GM10248 (cell line): Measurements from ENCODE around the gene ZBTB20.

ENCODE experiments used
- CTCF ChIA-PET: fragments of 300-600 bp; sonication (Branson Sonifier 250); formaldehyde crosslinking; extraction: SDS; loops from one replicate; lab custom pipeline; 2021; ENCODE audit warnings: antibody characterized with exemption; lab: Yijun Ruan, JAX
- POLR2A ChIA-PET: fragments of 350-650 bp; sonication (Branson Sonifier 250); formaldehyde crosslinking; extraction: SDS; loops from one replicate; lab custom pipeline; 2020; ENCODE audit warnings: antibody characterized with exemption; lab: Yijun Ruan, JAX
- DNase-seq: peaks from one replicate; pipeline ENCODE4 v3.0.0; 2012; ENCODE audit errors: extremely low spot score
- TF ChIP-seq, protein P1 (sequence below): IDR thresholded peaks from 2 replicates; pipeline ENCODE4 v1.5.1; 2012; ENCODE audit warnings: mild to moderate bottlenecking, low read depth; ENCODE audit errors: extremely low read depth, missing control alignments, control extremely low read depth

The ZBTB20 gene

DNA sequence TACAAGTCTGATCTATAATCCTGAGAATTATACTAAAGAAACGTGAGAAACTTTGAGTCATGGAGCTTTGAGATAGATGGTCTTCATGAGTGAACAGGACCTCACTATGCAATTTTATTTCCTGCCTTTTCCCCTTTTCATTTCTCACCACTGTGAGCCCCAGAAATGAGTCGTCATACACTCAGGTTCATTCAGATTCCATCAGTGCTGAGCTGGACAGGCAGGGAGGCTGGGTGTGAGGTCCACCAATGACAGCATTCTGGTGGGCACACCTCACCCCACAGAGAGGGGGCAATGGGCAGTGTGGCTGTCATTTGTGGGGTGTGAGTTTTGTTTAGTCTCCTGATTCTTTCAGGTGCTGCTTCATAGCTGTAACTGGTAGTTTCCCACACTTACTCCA is 836.4 kb downstream of the ZBTB20 start:
- POLR2A ChIA-PET = no interaction called here
- CTCF ChIA-PET = interaction anchor here (0.7 to 4.4 kb wide), 9 partner anchors 11 to 75 kb away, joined by 3 to 25 read pairs (median 3); partner anchors contain the start of gene TIGIT
- no peak for DNase-seq
- TF ChIP-seq, protein P1, sequence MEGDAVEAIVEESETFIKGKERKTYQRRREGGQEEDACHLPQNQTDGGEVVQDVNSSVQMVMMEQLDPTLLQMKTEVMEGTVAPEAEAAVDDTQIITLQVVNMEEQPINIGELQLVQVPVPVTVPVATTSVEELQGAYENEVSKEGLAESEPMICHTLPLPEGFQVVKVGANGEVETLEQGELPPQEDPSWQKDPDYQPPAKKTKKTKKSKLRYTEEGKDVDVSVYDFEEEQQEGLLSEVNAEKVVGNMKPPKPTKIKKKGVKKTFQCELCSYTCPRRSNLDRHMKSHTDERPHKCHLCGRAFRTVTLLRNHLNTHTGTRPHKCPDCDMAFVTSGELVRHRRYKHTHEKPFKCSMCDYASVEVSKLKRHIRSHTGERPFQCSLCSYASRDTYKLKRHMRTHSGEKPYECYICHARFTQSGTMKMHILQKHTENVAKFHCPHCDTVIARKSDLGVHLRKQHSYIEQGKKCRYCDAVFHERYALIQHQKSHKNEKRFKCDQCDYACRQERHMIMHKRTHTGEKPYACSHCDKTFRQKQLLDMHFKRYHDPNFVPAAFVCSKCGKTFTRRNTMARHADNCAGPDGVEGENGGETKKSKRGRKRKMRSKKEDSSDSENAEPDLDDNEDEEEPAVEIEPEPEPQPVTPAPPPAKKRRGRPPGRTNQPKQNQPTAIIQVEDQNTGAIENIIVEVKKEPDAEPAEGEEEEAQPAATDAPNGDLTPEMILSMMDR = no peak

DNA sequence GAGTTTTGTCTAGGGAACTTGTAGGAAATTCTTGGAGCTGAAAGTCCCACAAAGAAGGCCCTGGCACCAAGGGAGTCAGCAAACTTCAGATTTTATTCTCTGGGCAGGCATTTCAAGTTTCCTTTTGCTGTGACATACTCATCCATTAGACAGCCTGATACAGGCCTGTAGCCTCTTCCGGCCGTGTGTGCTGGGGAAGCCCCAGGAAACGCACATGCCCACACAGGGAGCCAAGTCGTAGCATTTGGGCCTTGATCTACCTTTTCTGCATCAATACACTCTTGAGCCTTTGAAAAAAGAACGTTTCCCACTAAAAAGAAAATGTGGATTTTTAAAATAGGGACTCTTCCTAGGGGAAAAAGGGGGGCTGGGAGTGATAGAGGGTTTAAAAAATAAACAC is 838.3 kb downstream of the ZBTB20 start:
- POLR2A ChIA-PET = no interaction called here

DNA sequence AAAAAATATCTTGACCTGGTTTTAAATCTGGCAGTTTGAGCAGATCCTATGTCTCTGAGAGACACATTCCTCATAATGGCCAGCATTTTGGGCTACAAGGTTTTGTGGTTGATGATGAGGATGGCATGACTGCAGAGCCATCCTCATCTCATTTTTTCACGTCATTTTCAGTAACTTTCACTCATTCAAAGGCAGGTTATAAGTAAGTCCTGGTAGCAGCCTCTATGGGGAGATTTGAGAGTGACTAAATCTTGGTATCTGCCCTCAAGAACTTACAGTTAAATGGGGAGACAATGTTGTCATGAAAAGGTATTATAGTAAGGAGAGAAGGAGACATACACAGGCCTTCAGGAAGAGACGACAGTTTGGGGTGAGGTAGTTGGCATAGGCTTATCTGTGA is 838.7 kb downstream of the ZBTB20 start:
- CTCF ChIA-PET = interaction anchor here (1.0 to 4.4 kb wide), 4 partner anchors 13 to 110 kb away, joined by 3 to 76 read pairs (median 6); partner anchors contain the start of gene TIGIT
- POLR2A ChIA-PET = no interaction called here
- DNase-seq = no peak
- TF ChIP-seq, protein P1 = no peak

More for the DNA sequence above, 838.3 kb downstream of the ZBTB20 start:
- peak; percentile 61 for DNase-seq
- TF ChIP-seq, protein P1 = no peak
- CTCF ChIA-PET = interaction anchor here (1.0 to 1.5 kb wide), 3 partner anchors 13 to 30 kb away, joined by 3 read pairs; no protein-coding TSS in a partner anchor

DNA sequence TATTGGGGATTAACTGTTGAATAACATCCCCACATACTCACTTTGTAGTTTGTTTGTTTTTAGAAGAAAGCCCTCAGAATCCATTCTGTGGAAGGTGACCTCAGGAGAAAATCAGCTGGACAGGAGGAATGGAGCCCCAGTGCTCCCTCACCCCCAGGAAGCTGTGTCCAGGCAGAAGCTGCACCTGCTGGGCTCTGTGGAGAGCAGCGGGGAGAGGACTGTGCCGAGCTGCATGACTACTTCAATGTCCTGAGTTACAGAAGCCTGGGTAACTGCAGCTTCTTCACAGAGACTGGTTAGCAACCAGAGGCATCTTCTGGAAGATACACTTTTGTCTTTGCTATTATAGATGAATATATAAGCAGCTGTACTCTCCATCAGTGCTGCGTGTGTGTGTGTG is 839.3 kb downstream of the ZBTB20 start:
- ChIA-PET CTCF (interaction anchor here (1.0 to 4.4 kb wide), 8 partner anchors 14 to 140 kb away, joined by 3 to 76 read pairs (median 4); partner anchors contain the start of gene TIGIT), POLR2A (no interaction called here)
- DNase-seq = no peak
- TF ChIP-seq, protein P1 = no peak

DNA sequence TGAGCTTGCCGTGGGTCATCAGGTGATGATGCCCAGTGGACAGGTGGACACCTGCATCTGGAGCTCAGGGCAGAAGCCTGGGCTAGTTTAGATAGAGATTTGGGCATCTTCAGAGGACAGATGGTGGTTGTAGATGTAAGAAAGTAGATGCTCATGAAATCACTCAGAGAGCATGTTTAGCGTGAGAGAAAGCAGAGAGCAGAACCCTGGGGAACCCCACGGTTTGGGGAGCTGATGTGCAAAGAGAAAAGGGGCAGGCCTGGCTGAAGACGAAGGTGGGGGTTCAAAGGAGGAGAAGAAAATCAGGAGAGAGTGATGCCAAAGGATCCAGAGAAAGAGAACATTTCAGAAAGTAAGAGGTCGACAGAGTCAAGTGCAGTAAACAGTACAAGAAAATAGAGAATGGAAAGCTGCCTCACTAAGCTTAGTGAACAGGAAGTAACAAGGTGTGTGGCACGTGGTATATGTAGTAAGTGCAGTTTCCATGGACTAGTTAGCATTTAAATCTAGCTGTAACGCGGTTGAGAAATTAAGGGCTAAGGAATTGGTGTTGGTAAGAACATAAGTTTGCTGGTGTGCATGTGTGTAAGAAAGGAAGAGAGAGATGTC is 839.8 kb downstream of the ZBTB20 start:
- TF ChIP-seq, protein P1 = no peak
- DNase-seq = no peak
- POLR2A ChIA-PET = no interaction called here
- CTCF ChIA-PET = interaction anchor here (1.1 to 4.4 kb wide), 8 partner anchors 10 to 140 kb away, joined by 3 to 76 read pairs (median 5); partner anchors contain the start of gene TIGIT

DNA sequence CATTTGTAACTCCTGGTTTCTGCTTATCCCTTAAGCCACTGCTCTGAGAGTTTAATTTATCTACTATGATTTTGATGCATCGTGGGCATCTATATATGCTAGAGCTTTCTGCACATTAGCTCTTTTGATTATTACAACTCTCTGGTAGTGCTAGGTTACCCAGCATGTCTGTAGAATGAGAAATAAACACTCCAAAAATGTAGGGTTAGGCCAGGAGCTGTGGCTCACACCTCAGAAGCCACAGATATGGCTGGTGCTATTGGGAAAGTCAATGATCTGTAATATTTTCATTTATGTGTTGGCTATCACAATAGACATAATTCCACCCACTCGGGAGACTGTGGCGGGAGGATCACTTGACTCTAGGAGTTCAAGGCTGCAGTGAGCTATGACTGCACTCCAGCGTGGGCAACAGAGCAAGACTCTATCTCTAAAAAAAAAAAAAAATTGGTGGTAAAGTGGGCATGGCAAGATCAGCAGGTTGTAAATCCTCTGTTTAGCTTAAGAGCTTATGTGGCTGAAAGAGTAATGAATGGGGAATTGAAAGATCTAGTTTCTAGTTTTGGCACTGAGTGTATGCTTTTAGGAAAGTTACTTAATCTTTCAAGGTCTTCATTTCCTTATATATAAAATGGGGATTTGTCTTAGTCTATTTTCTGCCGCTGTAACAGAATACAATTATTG is 847.0 kb downstream of the ZBTB20 start:
- ChIA-PET POLR2A (no interaction called here), CTCF (interaction anchor here (1.0 to 4.7 kb wide), 11 partner anchors 9 to 150 kb away, joined by 3 to 33 read pairs (median 5); no protein-coding TSS in a partner anchor)
- DNase-seq = no peak
- TF ChIP-seq, protein P1 = no peak
